Limb (tissue), 2 donors: ENCODE measurements around the gene CECR2.
A peak's percentile ranks its signal among the peaks of the same experiment; 100 is the strongest.

Experiments
- DNase-seq, 2 donors: peaks; one replicate each; pipeline ENCODE4 v3.0.0-alpha.2; 2016; ENCODE audit errors: extremely low spot score in 2 of 2

CECR2 gene

DNA sequence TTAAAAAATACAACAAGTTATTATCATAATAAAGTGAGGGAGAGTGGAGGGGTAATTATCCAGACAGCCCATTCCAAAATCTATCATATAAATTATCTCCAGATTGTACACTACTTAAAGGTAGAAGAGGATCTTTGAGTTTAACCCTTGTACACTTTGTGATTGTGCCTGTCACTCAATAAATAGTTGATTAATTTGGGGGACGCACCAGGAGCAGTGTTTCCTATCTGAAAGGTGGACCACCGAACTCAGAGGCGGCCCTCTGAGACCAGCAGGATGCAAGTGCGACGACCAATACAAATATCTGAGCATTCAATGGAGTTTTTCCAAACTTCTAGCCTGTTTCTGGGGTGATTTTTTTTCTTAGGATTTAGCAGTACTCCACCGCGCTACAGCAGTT lies 1.1 kb upstream of the CECR2 start:
- DNase-seq: no peak

DNA sequence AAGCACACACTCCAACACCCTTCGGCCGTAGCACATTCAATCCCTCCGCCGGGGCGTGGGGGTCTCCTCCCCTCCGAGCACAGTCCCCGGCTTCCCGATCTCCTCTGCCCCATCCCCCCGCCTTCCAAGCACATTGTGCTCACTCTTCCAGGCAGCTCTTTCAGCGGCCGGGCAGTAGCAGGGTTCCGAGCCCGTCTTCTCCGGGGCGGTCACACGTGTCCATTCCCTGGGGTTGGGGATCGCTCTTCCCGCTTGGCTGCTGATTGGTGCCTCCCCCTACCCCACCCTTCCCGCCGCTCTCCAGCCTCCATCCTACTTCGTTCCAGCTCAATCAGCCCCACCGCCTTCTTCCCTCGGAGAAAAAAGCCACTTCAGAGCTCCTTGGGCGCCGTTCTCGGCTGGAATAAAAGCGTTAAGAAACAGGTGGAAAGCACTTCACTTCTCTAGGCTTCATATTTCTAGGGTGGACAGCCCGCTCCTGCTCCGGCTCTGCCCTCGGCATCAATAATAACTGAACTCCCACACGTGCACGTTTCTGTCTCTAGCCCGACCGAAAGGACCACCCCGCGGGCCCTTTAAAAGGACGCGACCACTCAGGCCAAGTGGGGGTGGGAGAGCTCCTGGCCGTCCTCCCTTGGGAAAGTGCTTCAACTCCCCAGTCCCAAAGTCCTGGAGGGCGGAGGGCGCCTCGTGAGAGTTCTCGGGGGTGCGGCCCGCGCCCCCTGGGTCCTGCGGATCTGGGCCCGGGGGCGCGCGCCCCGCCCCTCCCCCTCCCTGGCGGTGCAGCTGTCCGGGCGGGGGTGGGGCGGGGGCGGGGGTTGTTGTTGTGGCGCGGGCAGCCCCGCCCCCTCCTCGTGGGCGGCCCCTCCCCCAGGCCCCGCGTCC lies 464 bp upstream of the CECR2 start:
- DNase-seq: peak; percentile 62 to 88

DNA sequence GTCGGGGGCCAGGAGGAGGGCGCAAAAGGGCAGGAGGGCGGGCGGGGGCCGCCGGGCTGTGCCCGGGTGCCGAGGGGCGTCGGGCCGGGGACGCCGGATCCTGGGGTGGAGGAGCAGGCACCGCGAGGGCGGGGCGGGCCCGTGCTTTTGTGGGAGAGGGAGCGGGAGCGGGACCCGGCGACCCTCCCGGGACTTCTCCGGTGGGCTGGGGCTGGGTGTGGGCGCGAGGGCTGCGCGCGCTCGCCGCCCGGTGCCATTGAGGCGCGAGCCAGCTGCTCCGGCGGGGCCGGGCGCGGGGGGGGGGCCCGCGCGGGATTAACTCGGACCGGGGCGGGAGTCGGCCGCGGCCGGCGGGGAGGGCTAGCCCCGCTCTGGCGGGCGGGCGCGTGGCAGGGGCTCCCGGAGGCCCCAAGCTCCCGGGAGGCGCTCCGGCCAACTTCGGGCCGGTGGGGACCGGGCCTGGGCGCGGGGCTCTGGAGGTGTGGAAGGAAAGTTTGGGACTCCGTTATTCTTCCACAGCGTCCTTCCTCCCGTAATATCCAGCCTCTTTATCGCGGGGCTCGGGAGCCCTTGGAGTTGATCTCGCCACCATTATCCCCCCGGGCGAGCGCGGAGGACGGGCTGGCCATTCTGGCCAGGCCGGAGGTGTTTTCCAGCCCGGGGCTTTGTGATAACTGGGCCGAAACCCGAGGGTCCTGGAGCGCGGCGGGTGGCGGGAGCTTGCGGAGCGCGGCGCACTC lies 936 bp downstream of the CECR2 start:
- DNase-seq: peak in 1 of 2 donors; percentile 72

DNA sequence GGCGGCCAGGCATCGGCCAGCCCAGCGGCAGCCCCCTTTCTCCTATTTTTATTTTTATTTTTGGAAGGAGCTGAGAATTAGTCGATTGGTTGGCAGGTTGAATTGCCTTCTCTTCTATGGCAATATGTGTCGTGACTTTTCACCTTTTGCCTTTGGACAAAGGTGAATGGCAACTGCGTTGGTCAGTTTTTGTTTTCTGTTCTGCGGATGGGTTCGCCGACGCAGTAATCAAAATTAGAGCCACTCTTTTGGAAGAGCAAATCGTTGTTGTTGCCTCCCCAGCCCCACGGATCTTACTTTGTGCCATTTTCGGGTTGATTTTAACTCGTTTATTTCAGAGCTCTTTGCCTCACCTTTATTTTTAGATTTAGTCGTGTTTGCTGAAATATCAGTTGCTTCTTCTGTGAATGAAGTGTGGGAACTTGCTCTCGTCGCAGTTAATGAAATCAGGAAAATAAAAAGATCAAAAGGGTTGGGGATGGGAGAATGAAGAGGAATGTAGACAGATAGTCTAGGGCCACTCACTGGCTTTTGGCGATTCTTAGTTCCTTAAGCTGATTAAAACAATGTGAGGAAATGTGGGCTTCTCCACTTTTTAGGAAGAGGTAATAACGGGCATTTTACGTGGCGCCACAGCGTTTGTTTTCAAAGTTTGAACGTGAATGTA lies 1.6 kb downstream of the CECR2 start:
- DNase-seq: no peak

DNA sequence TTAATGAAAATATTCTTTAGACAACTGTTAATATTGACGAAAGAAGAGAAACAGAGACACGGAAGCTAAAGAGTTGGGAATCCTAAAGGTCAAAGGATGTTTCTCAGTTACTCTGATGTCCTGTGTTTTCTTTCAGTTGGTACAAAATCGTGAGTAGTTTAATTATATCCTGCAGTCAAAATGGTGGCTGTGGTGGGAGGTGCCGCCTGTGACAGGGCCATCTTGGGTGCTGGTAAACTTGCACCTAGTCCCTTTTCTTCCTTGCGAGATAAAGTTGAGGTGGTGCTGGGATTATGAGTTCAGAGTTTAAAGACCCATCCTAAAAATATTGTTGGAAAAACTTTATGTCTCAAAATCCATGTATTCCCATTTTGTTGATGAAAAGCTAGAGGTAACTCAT lies 2.2 kb downstream of the CECR2 start:
- no peak for DNase-seq

DNA sequence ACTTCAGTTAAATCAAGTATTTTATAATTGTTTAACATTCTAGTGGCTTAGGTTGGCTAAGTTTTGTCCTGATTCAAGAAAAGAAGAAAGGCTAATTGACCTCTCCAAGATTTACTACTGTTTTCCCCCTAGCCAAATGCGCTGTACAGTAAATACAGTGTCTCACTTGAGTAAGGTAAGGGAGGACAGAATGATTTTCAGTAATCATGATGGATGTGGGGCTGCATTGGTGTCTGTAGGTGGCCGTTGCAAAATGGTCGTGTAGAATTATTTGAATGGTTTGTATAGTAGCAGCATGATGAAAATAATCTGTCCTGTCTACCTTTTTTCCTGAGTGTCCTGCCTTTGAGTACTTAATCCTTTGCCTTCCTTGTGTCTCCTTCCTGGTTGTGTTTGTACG lies 4.6 kb downstream of the CECR2 start:
- DNase-seq: no peak

DNA sequence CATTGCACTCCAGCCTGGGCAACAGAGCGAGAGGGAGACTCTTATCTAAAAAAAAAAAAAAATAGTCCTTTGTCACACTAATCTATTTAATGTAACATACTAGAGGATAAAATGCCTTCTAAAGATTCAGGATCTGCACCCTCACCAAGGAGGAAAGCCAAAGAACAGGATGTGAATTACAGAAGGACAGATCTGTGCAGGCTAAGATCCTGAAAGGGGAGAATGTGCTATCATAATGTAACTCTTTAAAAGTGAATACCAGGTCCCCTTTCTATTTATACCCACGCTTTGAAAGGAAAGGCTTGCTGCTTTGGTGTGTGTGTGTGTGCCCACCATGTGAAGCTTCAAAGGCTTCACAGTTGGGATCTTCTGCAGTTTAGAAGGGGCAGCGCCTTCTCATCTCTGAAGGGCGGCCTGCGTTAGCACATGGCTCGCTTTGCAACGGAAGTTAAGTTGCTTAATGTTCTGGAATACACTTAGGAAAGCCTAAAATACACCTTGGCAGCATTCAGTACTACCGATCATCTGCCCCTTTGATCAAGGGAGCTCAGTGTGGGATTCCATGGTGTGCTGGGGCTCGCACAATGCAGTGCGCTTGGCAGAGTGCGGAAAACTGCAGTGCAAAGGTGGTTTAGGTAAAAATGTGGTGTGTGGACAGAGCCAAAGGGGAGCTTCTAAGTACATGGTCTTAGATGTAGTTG lies 6.8 kb downstream of the CECR2 start:
- no peak for DNase-seq

DNA sequence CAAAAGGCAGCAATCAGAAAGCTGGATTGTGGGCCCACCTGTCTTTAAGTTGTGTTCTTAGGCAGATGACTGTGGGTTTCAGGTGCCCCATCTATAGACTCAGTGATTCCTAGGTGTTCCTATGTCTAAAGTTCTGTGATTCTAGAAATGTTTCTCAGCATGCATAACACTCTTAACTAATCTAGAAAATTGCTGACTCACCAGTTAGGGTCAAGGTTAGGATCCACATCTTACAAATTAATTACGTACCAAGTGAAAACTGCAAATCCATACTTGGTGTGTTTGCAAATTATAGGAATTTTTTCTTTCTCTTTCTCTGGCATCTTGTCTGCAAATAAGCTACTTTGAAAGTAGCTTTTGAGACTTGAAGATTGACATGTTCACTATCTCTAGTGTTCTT lies 7.7 kb downstream of the CECR2 start:
- no peak for DNase-seq

DNA sequence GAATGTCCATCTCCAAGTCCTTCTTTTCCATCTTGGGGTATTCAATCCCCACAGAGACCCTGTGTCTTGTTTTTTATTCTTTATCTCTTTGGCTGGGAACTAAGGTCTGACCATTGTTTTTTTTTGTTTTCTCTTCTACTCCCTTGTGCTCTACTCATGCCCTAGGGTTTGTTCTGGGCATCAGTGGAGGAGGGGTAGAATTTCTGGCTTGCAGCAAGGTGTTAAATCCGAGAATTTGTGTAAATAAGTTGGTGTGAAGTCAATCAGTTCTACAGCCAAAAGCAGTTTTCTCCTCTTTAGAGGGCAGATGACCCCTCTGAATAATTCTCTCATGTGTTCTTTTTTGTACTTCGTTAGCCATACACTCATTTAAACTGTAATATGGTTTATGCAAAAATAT lies 10.7 kb downstream of the CECR2 start:
- no peak for DNase-seq

DNA sequence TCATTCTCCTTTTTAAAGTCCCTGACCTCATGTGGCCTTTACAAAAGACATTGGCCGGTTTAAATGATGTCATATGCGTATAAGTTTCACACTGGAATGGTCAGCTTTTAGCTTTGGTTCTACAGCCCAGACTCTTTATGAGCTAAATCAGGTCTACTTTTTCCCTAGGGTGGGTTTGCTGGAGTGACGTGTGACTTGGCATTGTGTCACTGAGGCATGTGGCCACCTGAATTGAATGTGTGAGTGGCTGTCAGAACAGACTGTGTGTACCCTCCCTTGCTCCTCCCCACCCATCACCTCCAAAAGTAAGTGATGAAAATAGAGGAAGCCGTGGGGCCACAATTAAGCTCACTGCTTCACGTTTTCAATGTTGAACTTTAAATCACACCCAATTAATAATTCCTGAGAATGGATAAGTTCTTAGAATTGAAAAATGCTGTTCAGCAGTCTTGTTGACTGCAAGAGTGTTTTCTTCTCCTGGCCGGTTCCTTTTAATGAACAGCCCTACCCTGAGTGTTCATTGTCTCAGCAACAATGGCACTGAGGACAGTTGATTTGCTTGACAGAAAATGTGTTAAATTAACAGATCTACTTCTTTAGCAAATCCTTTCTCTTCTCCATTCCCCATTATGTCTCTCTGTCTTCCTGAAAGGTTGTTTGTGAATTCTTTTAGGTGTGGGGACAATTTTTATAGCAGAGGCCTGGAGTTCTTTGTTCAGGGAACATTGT lies 11.3 kb downstream of the CECR2 start:
- DNase-seq: no peak

DNA sequence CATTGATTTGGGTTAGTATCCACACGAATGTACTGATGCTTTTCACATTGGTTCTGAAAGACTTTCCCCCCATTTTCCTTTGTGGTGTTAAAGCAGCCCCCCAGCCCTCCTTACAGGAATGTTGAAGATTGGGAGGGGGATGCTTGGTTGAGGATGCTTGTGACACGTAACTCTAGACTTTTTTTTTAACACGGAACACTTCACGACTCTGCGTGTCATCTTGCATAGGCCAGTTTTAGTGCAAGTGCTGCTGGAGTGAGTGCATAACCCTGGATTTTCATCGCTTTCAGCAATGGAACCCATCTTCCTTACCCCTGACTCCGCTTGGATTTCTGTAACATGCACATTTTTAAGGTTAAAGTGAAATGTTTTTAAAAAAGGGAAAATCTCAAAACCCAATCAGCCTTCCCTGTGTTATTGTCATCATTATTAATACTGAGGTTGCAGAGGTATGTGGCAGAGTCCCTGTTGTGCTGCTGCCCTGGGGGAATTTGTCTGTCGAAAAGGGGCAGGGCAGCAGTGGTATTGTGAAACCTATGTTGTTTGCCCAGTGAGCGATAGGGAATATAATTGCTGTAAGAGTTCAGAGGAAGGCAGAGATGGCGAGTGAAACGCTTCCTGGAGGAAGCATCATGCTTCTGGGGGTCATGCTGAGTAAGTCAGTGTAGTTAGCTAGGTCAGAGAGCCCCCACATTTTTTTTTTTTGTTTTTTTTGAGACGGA lies 12.1 kb downstream of the CECR2 start:
- no peak for DNase-seq

DNA sequence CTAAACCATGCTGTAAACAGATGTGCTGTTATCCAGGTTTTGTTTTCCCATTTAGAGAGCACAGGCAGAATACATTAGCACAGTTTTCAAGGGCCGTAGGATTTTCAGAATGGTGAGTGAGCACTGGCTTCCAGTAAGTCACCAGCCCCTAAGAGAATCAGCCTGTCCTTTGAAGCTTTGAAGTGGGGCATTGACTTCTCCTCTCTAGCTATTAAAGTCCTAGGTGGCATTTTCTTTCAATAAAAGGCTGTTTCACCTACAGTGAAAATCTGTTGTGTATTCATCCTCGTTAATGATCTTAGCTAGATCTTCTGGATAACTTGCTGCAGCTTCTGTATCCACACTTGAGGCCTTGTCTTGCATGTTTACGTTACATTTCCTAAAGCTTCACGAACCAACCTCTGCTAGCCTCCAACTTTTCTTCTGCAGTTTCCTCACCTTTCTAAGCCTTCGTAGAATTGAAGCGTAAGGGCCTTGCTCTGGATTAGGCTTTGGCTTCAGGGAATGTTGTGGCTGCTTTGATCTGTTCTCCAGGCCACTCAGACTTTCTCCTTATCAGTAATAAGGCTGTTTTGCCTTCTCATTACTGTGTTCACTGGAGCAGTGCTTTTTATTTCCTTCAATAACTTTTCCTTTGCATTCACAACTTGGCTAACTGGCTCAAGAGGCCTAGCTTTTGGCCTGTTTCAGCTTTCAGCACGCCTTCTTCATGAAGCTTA lies 15.5 kb downstream of the CECR2 start:
- DNase-seq: no peak

DNA sequence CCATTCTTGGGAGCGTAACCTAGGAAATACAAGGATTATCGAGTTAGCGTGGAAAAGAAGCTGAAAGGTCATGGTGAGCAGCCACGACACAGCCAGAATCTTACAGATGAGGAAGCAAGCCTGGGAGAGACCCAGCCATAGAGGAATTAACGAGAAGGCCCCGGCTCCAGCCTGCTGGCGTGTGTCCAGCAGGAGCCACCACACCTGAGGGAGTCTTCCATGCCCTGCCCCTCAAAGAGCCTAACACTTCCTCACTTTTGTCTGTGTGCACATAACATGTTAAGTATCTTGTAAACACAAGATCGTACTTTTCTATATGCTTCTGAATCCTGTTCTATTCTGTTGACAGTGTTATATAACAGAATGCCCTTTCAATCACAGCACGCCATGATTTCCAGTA lies 18.1 kb downstream of the CECR2 start:
- DNase-seq: no peak

DNA sequence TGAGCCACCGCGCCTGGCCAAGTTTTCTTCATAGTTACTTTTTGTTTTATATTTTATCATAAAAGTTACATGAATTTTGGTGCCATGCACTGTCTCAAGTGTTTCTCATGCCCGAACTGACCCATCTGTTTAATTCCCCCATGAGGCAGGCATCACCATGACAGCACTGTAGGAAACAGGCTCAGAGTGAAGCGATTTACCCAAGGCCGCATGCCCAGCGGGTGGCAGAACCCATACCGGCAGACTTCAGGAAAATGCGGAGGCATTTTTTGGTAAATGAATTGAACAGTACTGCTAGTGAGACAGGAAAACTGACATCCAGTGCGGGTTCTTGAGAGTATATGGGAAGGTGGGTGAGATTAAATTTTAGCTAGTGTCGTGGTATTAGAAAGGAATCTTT lies 19.0 kb downstream of the CECR2 start:
- DNase-seq: no peak

DNA sequence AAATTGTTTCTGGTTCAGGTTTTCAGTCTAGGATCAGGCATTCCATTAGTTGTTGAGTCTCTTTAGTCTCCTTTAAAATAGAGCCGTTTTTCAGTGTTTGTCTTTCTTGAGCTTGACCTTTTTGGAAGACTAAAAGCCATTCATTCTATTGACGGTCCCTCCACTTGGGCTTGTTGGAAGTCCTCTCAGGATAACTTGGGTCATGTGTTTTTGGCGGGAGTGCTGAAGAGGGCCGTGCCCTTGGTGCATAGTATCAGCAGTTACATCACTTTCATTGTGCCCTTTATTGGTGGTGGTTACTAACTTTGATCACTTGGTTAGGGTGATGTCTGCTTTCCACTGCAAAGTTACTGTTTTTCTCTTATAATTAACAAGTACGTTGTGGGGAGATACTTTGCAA lies 20.8 kb downstream of the CECR2 start:
- no peak for DNase-seq

DNA sequence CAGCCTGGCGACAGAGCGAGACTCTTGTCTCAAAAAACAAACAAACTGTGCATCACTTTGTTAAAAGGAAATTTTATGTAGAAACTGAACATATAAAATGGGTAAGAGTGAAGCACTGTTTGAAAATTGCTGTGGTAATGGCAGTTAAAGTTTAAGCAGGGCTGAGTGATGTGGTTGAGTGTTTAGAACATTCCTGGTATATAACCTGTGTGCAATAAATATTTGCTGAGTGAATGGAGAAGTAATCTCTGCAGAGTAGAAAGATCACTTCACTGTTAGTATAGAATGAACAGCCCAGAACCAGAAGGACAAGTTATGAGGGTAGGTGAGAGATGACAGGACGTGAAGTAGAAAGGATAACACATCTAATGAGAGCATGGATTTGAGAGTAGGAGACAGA lies 27.3 kb downstream of the CECR2 start:
- no peak for DNase-seq

DNA sequence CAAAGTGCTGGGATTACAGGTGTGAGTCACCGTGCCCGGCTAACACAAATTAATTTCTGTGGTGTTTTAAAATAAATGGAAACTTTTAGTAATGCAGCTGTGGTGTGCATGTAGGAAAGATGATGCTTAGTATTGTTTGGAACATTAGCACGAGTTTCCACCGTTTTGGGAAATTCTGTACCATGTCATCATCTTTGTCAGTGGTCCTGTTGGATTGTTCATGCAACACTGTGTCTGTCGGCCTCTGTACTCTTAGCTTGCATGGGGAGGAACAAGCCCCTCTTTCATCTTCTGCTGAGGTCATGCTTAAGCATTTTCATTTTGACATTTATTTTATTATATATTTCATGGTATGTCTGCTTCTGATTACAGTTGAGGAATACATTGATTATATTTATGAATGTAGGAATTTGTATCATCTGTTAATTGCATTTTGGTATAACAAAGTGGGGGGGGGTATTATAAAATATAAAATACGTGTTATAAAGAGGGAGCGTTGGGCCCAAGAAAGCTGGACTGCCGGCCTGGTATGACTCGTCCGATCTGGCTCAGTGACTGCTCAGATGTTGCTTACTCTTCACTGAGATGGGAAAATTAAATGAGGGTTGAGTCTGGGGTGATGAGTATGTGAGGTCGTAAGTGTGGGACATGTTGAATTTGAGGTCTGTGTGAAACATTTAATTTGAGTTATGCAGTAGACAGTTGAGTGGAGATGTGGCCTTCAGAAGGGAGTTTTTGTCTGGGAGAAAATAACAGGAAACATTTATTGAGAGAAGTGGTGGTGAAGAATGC lies 28.7 kb downstream of the CECR2 start:
- DNase-seq: no peak

DNA sequence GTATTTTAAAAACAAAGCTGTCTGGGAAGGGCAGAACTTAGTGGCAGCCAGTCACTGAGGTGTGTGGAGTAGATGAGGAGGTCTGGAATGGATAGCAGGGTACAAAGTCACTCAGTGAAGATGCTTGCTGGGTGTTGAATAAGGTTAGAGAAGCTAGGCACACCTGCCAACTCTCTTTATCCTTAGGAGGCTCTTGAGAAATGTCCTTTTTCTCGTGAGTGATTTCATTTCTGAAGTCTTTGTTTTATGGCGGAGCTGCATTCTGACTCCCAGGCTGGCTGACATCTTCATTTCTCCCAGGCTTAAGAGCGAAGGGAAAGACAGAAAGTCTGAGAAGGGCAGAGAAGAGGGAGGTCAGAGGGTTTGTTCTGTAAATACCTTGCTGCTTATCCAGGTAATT lies 31.0 kb downstream of the CECR2 start:
- no peak for DNase-seq

DNA sequence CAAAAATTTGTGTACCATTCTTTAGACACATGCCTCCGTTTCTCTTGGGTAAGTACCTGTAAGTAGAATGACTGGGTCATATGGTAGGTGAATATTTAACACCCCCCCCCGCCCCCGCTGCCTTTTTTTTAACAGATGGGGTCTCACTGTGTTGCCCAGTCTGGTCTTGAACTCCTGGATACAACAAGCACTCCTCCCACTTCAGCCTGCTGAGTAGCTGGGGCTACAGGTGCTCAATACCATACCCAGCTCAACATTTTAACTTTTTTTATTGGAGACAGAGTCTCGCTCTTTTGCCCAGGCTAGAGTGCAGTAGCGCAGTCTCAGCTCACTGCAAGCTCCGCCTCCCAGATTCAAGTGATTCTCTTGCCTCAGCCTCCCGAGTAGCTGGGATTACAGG lies 32.5 kb downstream of the CECR2 start:
- no peak for DNase-seq
